HG02642 (cell line): ENCODE data around the gene HNRNPCL4.
"Not testable (repeated sequence)": the region's sequence is repeated elsewhere in the genome, so short reads cannot be mapped to it uniquely, and the experiment has no call there.

Experiments
- ATAC-seq: cut with Tn5 transposase; IDR thresholded peaks from one replicate; pipeline ENCODE4 v1.9.1; 2021; ENCODE audit warnings: mild to moderate bottlenecking; ENCODE audit not compliant: unreplicated experiment, poor library complexity

The HNRNPCL4 gene

DNA sequence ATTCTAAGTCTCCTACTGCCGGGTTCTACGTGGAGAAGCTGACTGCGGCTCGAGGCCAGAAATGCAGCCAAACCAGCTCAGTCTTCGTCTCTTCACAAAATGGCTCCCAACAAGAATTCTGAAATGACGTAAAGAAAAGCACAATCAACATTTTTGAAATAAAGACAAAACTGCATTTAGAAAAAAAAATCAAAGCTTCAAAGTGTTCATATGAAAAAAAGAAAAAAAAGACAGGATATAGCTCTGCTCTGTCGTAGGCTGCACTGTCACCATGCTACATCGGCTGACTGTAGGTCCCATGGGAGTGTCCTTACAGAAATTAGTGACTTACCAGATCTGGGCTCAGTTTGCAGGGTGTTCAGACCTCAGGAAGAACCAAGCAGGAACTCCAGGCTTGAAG, at the start of gene HNRNPCL4:
Gene HNRNPCL4, minus strand, starts transcription at position 101 of the 400 bp plus-strand sequence. CDS start 164 bp downstream, outside the sequence.
- ATAC-seq, result not testable (repeated sequence)

DNA sequence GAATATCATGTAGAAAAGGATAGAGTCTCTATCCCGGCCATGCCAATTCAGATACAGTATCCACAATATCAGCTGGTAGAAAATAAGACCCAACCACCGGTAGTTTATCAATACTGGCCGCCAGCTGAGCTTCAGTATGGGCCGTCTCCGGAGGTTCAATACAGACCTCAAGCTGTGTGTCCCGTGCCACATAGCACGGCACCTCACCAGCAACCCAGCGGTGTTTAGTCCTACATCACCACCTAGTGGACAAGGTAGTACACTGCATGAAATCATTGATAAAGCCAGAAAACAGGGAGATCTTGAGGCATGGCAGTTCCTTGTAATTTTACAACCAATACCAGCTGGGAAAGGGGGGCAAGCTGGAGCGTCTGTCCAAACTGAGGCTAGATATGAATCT, 43.3 kb upstream of the HNRNPCL4 start:
- not testable (repeated sequence) for ATAC-seq

- ATAC-seq, result not testable (repeated sequence)
Observed at GRCh38 chr1:13201309-13201708, 35.9 kb upstream of the HNRNPCL4 start, which contains the start of gene PRAMEF13. TSS of gene PRAMEF13 (minus strand) at chr1:13201409. CDS start at chr1:13199589, 1,820 bp downstream.

GRCh38 chr1:13171548-13171947, 6.1 kb upstream of the HNRNPCL4 start, which contains the start of gene PRAMEF9:
TSS of gene PRAMEF9 (plus strand) at chr1:13171848. CDS start at chr1:13175281, 3,433 bp downstream.
- ATAC-seq, result not testable (repeated sequence)

DNA sequence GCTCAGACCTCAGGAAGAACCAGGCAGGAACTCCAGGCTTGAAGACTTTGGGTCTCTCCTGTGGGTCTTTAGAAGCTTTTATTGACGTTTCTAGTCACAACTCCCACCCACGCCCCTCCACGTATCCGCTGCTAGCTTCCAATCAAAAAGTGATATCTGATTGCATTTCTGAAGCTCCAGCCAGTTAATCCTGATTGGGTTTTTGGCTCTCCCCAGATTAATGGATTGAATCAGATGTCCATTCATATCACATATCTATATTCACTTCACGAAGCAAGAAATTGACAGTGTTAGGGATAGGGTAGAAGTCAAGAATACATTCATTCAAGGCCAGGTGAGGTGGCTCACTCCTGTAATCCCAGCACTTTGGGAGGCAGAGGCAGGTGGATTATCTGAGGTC, 9.5 kb downstream of the HNRNPCL4 start, which contains the start of gene PRAMEF26:
Gene PRAMEF26, minus strand, starts transcription at position 101 of the 400 bp plus-strand sequence. CDS start 2,914 bp downstream, outside the sequence.
- ATAC-seq, result not testable (repeated sequence)

DNA sequence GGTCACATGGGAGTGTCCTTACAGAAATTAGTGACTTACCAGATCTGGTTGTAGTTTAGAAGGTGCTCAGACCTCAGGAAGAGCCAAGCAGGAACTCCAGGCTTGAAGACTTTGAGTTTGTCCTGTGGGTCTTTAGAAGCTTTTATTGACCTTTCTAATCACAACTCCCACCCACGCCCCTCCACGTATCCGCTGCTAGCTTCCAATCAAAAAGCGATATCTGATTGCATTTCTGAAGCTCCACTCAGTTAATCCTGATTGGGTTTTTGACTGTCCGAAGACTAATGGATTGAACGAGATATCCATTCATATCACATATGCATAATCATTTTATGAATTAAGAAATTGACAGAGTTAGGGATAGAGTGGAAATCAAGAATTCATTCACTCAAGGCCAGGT, 48.7 kb downstream of the HNRNPCL4 start, which contains the start of gene HNRNPCL2:
Gene HNRNPCL2, minus strand, starts transcription at position 101 of the 400 bp plus-strand sequence. CDS start 454 bp downstream, outside the sequence.
- not testable (repeated sequence) for ATAC-seq
